RCC 7860 (cell line): ENCODE data around the gene CD320.
"Not testable (repeated sequence)": the region's sequence is repeated elsewhere in the genome, so short reads cannot be mapped to it uniquely, and the experiment has no call there.

Experiments used
- DNase-seq: peaks from one replicate; pipeline ENCODE4 v3.0.0-alpha.2; 2015; ENCODE audit warnings: low spot score
- FAIRE-seq: peaks from 2 replicates; lab custom pipeline; 2012; peaks lifted over from hg19 to GRCh38; lab: Jason Lieb, UNC

The CD320 gene

DNA sequence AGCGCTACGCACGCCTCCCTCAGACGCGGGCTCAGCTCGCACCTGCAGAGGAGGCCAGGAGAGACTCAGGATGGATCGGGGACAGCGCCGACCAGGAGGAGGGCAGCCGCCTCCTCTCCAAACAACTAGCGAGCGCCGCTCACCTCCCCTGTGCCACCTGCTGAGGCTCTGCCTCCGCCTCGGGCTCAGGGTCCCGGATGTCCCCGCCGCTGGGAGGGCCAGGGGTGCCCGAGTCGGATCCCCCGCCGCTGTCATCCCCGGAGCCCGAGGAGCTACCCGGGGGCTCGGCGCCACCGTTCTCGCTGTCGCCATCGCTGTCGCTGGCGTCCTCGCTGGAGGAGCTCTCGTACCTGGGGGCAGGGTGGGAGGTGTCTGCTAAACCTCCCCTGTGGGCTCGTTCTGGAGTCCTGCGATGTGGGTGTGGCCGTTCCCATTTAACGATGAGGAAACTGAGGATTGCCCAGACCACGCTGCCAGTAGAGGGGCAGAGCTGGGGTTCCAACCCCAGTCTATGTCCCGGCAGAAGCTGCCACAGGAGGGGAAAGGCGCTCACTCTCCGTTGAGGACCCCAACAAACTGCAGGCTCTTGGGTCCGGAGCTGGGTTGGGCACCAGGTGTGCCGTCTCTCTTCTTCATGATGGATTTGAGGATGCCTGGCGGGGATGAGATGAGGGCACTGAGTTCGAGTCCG is 25.8 kb upstream of the CD320 start:
- DNase-seq (no peak), FAIRE-seq (no peak)

DNA sequence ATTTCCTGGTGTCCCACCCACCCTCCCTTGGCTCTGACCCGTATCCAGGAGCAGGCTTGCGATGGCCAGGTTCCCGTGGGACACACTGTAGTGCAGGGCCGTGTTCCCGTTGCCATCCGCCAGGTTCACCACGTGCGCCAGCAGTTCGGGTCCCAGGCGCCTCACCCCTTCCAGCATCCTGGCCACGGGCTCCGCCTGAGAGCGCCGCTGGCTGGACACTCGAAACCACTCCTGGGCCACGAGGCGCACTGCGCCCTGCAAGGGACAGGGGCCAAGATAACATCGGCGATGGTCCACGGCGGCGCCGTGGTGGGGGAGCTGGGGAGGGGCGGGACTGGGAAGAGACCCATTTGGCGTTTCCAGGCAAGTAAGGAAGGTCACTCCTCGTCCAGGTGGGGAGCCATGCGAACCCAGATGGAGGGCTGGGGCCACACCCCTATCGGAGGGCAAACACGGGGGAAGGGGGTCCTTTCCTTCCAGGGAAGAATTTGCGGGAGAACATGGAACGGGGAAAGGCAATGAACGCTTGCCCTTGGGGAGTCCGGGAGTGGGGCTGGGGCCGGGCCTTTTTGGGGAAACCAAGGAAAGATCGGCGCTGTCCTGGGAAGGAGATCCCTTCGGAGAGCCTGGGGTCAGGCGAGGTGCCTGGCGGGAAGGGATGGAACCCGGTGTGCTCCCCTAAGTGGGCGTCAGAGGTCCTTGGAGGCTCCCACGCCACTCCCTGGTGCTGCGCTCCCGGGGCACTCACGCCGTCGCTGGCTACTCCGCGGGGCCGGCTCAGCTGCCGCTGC is 25.0 kb upstream of the CD320 start:
- no peak for DNase-seq

DNA sequence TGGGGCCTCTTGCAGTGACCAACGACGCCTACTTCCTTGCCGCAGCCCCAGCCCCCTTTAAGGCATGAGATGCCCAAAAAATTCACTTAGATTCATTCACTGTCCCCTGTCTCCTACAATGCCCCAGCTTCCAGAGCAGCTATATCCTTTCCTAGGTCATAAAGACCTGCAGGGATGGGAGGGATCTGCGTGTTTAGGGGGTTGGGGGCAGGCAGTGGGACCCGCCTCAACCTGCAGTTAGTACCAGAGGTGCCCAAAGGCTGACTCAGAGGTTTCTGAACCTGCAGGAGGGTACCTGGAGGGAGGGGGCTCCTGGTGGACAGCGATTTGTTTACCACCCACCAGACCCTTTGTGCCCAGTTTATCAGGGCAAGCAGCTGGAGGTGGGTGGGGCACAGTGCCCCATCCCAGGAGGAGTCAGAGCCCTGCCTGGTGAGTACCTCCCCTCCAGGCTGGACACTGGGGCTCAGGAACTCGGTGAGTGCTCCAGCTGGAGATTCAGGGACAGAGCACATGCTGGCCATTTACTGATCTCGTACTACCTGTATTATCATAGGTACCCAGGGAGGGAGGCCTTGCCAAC is 23.2 kb upstream of the CD320 start:
- FAIRE-seq (no peak), DNase-seq (no peak)

More for the DNA sequence above, 25.0 kb upstream of the CD320 start:
- no peak for FAIRE-seq

DNA sequence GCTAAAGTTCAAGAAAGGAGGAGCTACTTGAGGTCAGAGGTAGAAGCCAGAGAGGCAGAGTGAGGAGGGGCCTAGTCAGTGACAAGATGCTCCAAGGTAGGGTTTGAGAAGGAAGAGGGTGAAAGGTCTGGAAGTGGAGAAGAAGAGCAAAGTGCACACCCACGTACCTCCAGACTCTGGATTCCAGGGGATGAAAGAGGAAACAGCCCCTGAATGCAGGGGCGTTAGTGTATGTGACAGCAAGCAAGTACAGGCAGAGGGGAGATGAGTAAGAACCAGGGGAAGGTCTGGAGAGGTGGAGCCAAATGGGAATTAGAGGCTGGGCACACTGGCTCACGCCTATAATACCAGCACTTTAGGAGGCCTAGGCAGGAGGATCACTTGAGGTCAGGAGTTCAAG is 21.8 kb upstream of the CD320 start:
- FAIRE-seq (no peak), DNase-seq (no peak)

DNA sequence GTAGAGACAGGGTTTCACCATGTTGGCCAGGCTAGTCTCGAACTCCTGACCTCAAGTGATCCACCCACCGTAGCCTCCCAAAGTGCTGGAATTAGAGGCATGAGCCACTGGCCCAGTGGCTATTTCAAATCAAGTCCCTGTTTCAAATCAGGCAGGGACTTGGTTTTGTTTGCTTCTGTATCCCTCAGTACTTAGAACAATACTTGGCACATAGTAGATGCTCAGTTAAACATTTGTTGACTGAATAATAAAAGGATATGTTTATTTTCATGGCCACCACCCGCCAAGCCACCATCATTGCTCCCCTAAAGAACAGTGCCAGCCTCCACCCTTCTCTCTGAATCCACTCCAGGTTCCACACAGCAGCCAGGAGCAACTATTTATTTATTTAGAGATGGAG is 17.3 kb upstream of the CD320 start:
- no peak for DNase-seq

DNA sequence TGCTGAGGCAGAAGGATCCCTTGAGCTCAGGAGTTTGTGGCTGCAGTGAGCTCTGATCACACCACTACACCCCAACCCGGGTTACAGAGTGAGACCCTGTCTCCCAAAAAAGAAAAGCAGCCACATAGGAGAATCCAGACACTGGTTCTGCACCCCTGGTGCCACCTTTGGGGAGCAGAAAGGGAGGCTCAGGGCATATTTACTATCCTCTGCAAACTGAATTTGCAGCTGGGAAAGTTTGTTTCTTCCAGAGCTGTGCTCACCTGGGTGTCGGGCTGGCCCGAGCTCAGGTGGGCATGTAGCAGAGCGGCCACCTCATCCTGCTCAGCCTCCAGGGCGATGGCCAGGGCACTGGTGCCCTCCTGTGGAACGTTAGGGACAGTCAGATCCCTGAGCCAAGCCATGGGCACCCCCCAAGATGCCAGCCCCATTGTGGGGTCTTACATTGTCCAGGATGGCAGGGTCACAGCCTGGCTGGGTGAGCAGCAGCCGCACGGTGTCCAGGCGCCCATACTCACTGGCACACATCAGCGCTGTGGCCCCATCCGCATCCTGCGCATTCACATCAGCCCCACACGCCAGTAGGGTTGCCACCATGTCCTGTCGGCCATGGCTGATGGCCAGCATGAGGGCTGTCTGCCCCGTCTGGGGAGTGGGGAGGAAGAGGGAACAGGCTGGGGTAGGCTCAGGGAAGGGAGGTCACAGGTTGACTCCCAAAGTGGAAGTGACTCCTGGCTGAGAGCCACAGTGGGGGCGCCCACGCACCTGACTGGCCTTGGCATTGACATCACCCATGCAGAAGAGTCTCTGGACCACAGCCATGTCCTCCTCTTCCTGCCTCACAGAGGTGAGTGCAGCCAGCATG is 16.3 kb upstream of the CD320 start:
- FAIRE-seq (no peak), DNase-seq (no peak)

More for the DNA sequence above, 17.3 kb upstream of the CD320 start:
- no peak for FAIRE-seq

DNA sequence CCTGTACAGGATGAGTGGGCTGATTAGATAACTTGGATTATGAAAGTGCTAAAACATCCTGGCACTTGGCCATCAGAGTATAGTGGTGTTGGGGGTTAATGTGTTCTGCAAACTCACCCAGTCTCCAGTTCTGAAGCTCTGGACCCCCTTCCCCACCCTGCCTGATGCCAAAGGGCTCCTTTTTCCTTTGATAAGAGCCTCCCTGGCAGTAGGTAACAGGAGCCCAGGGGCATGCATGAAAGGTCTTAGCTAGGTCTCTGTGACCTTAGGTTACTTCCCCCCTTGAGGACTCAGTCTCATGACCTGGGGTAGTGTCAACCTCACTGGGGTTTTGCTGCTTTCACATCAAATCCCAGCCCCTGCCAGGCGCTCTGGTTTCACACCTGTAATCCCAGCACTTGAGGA is 15.6 kb upstream of the CD320 start:
- FAIRE-seq (no peak), DNase-seq (no peak)

DNA sequence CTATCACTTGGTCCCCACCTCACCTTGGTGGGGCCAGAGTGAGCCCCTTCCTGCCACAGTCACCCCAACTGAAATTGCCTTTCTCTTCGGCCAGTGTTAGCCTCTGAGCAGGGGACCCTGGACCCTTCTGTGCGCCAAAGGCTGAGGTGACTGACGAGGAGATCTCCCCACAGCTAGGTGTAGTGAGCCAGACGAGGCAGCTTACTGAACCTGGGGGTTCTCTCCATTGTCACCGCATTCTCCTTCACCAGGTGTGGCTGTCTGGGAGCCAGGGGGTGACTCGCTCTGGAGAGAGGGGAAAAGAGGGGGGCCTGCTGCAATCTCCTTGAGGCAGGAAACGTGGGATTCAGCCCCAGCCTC is 14.5 kb upstream of the CD320 start:
- no peak for FAIRE-seq
- DNase-seq, result no peak

DNA sequence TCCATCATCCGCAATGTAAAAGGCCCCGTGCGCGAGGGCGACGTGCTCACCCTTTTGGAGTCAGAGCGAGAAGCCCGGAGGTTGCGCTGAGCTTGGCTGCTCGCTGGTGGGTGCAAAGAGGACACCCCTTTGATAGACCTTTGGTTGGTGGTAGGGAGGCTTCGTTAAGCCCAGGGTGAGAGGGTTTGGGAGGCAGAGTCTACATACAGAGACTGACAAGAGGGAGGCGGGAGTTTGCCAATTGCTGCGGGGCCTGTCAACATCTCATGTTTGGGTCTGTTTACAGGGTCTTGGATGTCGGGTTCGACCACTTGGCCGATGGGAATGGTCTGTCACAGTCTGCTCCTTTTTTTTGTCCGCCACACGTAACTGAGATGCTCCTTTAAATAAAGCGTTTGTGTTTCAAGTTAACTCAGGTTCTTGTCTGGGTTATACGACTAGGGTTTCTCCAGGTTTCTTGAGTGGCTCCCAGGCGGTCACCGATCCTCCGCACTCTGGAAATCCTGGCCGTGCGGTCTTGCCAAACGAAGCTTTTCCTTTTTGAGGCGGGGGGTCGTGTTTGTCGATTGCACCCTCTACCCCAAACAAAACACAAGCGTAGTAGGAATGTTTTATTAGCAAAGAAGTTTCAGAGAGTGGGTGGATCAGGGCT is 14.0 kb upstream of the CD320 start:
- no peak for DNase-seq
- FAIRE-seq, result no peak

DNA sequence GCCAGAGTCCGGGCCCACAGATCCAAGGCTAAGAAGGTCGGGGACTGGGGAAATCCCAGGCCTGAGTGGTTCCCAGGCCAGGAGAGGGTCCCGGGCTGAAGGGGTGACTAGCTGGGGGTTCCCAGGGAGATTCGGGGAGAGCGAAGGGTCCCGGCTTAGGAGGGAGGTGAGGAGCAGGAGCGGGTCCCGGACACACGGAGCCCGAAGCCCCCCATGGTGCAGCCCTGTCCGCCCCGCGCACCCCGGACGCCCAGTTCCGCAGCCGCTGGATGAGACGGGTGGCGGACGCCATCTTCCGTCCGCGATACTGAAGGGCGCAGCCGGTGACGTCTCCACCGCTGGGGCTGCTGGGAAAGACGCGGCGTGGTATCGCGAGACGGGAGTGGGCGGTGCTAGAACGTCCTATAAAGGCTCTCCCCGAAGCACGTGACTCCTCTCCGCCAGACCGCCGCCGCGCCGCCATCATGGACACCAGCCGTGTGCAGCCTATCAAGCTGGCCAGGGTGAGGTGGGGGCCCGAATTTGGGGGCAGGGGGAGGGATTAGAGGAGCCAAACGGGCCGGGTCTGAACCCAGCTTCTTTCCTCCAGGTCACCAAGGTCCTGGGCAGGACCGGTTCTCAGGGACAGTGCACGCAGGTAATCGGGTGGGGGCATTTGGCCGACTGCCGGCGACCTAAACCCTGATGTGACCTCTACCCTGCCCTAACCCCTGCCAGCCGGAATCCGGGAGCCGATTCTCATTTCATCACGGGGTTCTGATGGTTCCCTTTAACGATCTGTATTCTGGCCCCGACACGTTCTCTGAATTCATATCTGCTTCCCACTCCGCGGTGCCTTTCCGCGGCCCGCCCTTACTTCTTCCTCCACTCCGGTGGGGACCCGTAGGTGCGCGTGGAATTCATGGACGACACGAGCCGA is 13.2 kb upstream of the CD320 start, which contains the start of the genes NDUFA7 and RPS28:
TSS of gene NDUFA7 (minus strand) at position 309 of the 919 bp plus-strand sequence. CDS start at position 292, 17 bp downstream.
TSS of gene RPS28 (plus strand) at position 430 of the 919 bp plus-strand sequence. CDS start at position 465, 35 bp downstream.
- DNase-seq (peak; percentile 92), FAIRE-seq (peak; percentile 46)

DNA sequence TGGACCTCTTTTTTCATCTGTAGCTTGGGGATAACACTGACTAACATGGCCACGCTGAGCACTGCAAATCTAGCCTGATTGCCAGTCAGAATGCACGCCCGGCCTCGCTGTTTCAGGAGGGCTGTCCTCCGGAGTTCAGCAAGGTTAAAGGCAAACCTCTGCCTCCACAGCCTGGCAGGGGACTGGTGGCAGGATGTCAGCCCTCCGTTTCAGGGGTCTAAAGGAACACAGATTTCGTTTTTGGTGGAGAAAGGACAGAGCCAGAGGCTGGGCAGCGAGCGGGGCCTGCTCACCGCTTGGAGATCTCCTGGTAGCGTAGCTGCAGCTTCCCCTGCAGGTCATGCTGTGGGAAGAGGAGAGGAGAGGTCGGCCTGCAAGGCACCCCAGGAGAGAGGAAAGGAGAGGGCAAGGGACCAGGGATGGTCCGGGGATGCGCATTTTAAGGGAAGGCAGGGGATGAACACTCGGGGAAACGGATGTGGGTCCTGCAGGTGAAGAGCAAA is 12.5 kb upstream of the CD320 start:
- DNase-seq (no peak), FAIRE-seq (no peak)

DNA sequence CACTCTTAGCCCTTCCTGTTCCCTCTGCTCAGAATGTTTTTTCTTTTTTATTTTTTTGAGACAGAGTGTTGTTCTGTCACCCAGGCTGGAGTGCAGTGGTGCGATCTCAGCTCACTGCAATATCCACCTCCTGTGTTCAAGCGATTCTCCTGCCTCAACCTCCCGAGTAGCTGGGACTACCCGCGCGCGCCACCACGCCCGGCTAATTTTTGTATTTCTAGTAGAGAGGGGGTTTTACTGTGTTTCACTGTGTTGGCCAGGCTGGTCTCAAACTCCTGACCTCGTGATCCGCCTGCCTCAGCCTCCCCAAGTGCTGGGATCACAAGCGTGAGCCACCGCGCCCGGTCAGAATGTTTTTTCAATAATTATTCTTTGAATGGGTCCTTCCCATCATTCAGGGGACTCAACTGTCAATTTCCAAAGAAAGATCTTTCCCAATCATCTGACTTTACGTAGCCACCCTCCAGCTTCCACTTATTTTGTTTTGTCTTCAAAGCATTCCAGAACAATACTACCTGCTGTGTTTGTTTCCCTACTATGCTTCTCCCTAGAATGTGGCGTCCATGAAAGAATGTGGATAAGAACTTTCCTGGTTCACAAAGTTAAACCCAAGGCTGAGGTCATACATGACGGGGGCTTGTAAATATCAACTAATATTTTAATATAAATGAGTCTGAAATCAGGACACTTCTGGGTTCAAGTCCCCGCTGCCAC is 11.8 kb upstream of the CD320 start:
- FAIRE-seq, result no peak

DNA sequence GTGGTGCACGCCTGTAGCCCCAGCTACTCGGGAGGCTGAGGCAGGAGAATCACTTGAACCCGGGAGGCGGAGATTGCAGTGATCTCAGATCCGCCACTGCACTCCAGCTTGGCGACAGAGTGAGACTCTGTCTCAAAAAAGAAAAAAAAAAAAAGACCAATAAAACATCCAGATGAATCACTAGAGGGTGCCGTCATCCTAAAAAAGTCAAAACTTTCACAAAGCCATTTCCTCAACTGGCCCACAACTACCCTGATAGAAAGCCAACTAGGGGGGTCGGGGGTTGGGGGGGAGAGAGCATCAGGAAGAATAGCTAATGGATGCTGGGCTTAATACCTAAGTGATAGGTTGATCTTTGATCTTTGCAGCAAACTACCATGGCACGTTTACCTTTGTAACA is 10.7 kb upstream of the CD320 start:
- FAIRE-seq, DNase-seq: not testable (repeated sequence)

More for the DNA sequence above, 11.8 kb upstream of the CD320 start:
- no peak for DNase-seq

DNA sequence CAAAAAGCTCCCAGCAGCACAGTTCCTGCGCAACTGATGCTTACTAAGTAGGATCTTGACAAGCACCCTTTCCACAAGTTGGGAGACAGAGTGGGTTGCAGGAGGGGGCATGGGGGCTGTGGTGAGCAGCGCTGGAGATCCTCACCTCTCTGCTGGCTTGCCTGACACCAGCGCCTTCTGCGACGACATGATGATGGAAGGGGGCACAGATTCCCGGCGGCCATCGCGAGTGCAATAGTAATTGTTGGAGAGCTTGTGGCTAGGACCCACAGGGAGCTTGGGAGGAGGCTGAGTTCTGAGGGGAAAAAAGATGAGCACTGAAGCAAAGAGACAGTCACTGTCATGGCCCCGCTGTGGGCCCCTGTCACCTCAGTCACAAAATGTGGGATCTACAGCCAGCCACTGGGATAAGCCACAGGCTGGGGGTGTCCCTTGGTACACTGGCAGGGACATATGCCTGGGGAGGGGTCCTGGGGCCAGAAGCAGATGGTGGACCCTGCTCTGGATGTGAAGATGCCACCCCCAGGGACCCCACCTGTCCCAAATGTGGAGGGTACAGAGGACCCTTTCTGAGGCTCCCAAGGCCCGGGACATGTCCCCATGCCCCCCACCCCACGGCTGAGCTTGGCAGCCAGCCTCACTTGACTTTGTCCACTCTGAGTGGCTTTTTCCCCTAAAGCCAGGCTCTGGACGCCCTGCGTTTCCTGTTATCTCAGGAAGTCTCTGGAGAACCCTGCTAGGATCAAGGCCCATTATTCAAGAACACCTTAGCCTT is 8.4 kb upstream of the CD320 start:
- no peak for FAIRE-seq
- DNase-seq, result no peak

DNA sequence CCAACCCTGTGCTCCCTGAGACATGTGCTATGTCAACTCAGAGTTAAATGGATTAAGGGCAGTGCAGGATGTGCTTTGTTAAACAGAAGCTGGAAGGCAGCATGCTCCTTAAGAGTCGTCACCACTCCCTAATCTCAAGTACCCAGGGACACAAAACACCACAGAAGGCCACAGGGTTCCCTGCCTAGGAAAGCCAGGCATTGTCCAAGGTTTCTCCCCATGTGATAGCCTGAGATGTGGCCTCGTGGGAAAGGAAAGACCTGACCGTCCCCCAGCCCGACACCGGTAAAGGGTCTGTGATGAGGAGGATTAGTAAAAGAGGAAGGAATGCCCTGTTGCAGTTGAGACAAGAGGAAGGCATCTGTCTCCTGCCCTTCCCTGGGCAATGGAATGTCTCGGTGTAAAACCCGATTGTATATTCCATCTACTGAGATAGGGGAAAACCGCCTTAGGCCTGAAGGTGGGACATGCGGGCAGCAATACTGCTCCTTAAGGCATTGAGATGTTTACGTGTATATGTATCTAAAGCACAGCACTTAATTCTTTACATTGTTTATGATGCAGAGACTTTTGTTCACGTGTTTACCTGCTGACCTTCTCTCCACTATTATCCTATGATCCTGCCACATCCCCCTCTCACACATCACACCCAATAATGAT is 7.0 kb upstream of the CD320 start:
- DNase-seq, FAIRE-seq: not testable (repeated sequence)

DNA sequence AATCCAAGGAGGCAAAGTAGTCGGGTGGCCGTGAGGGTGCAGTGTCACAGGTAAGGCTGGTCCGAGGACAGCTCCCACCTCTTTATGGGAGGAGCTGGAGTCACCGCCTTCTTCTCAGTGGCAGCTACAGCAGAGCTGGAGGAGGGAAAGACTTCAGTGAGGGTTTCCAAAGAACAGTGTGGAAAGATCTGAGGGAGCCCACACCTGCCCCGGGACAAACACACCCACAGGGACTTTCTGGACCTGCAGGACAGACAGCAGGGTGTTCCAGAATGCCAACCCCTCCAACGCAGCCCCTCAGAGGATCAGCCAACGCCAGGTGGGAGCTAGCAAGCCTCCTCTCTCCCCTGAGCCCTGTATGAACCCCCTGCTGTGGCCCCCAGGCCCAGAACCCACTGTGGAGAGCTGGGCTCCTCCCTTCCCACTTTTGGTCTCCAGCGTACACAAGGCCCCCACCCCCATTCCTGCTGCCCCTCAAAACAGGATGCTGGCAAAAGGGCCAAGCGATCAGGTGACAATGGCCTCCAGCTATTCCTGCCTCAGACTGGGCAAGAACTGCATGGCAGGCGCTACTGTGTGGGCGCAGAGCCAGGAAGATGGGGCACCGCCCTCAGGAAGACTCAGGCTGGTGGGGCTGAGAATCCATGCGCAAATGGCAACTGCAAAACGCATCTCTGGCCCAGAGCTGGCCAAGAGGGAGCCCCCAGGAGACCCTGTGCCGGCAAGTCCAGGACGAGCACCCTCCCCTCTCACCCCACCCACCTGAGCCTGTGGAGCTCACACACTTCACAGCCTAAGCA is 3.5 kb upstream of the CD320 start:
- FAIRE-seq (no peak), DNase-seq (no peak)
